ENCODE results near the gene H6PD. TPM values are rescaled to one million over a fixed set of nuclear protein-coding genes. Genes with fewer than 3 reads are reported as not detected.
A peak's percentile ranks its signal among the peaks of the same experiment; 100 is the strongest.

The H6PD gene, protein sequence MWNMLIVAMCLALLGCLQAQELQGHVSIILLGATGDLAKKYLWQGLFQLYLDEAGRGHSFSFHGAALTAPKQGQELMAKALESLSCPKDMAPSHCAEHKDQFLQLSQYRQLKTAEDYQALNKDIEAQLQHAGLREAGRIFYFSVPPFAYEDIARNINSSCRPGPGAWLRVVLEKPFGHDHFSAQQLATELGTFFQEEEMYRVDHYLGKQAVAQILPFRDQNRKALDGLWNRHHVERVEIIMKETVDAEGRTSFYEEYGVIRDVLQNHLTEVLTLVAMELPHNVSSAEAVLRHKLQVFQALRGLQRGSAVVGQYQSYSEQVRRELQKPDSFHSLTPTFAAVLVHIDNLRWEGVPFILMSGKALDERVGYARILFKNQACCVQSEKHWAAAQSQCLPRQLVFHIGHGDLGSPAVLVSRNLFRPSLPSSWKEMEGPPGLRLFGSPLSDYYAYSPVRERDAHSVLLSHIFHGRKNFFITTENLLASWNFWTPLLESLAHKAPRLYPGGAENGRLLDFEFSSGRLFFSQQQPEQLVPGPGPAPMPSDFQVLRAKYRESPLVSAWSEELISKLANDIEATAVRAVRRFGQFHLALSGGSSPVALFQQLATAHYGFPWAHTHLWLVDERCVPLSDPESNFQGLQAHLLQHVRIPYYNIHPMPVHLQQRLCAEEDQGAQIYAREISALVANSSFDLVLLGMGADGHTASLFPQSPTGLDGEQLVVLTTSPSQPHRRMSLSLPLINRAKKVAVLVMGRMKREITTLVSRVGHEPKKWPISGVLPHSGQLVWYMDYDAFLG
- 1.6 and 4.4 TPM in 2 replicates for total RNA-seq (2011; cell fraction: chromatin; rRNA removed; ENCODE audit: low replicate concordance)
- 3.2 and 3.8 TPM in 2 replicates for total RNA-seq (2011; cell fraction: nucleolus; rRNA removed)
- total RNA-seq (2011; cell fraction: nucleoplasm; rRNA removed), result 3.3 and 3.5 TPM in 2 replicates
- total RNA-seq (2014; rRNA removed) (1.0 and 1.5 TPM in 2 replicates), total RNA-seq (2014; rRNA removed; fragmentation: Illumina TruSeq; extraction: Trizol) (0.84 and 1.2 TPM in 2 replicates), total RNA-seq (2015; rRNA removed; fragmentation: Illumina TruSeq; extraction: Trizol) (1.5 and 1.7 TPM in 2 replicates), total RNA-seq (2021) (1.8 and 2.5 TPM in 2 replicates), polyA plus RNA-seq (2011; rRNA removed) (0.82 and 1.9 TPM in 2 replicates), polyA plus RNA-seq (2014; fragmentation: Illumina TruSeq; extraction: Trizol) (0.95 and 1.1 TPM in 2 replicates), polyA plus RNA-seq (2014; fragmentation: Nextera tagmentation; extraction: Ambion mirVana) (under 1 TPM; 0.04 to 0.08 TPM), polyA plus RNA-seq (2014; rRNA removed) (1.1 and 1.2 TPM in 2 replicates), polyA minus RNA-seq (2011; rRNA and poly(A)+ RNA removed) (0.95 and 1.0 TPM in 2 replicates), Bru-seq, nascent RNA (percentile 52 among the genes with signal in this experiment), BruChase-seq, experiment 1, labeled RNA remaining after a 2-hour chase (percentile 50 among the genes with signal in this experiment), BruChase-seq, experiment 2, labeled RNA remaining after a 6-hour chase (percentile 51 among the genes with signal in this experiment)
- polyA plus RNA-seq (2011; cell fraction: cytosol; rRNA removed), result 1.4 and 1.8 TPM in 2 replicates
- polyA plus RNA-seq (2011; cell fraction: nucleus; rRNA removed), result 1.7 and 1.8 TPM in 2 replicates
- 1.5 and 6.3 TPM in 2 replicates for polyA plus RNA-seq (2012)
- polyA minus RNA-seq (2011; cell fraction: cytosol; rRNA and poly(A)+ RNA removed), result 1.7 and 2.8 TPM in 2 replicates
- 0.81 and 1.00 TPM in 2 replicates for polyA minus RNA-seq (2011; cell fraction: nucleus; rRNA and poly(A)+ RNA removed)
- long read RNA-seq, experiment 1, partial matches to known transcripts, result 0 of 11 reads
- long read RNA-seq, experiment 1, other reads (novel, unspliced or antisense), result 11 of 11 reads
- long read RNA-seq, experiment 2, partial matches to known transcripts, result 1 of 2 reads
- long read RNA-seq, experiment 2, other reads (novel, unspliced or antisense), result 1 of 2 reads
- long read RNA-seq, experiment 3, result 0 reads

DNA sequence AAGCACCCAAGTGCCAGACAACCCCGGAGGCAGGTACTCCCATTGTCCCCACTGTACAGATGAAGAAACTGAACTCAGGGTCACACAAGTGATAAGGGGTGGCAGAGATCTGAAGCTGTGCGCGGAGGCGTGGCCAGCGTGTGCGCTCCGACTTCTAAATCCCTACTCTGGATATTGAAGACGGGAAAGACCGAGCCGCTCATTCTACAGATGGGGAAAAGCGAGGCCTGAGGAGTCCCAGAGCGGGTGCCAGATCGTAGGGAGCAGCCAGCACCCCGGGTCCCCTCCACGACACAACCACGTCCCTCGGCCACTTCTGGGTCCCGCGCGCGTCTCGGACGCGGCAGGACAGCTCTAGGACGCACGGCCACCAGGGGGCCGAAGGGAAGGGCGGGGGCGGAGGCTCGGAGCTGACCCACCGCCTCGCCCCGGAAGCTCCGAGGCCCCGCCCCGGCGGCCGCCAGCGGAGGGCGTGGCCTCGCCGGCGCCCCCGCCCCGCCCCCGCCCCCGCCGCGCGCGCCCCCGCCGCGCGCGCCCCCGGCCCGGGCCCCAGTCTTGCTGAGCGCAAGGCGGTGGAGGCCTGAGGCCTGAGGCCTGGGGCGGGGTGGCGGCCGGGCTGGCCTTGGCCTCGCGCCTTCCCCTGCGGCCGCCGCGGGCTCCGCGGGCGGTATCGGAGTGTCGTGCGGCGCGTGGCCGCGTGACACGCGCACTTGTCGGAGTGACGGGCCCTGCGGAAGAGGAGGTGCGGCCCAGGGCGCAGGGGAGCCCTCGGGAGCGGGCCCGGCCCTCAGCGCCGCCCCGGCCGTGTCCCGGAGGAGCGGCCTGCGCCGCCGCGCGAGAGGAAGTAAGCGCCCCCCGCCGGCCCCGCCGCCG, at the start of gene H6PD:
Gene H6PD, plus strand, starts transcription at position 552 of the 873 bp plus-strand sequence. CDS start 10,161 bp downstream, outside the sequence.
- Histone ChIP-seq H3K27ac (ENCODE audit: extremely low read depth, low read depth, low read length) (peak within 1 kb of the TSS; percentile 87), H3K4me3 (peak within 1 kb of the TSS; percentile 64), H3K4me2 (ENCODE audit: insufficient read depth, low read length) (peak within 1 kb of the TSS; percentile 91), H4K20me1 (replicated peaks; ENCODE audit: control insufficient read depth, insufficient read depth, low read length) (peaks cover 3% of the 10 kb centered on the region; the same call in 1 of the 2 replicates), H3K9me3 (replicated peaks; ENCODE audit: control insufficient read depth, insufficient read depth, low read depth, low read length) (no peaks in the 10 kb centered on the region), H2AFZ (ENCODE audit: low read depth, low read length) (peak within 1 kb of the TSS; percentile 92), H3K79me2 (ENCODE audit: control insufficient read depth, insufficient read depth, low read length) (peaks cover 6% of the 10 kb centered on the region; the same call in 1 of the 3 replicates), H3K27me3 (ENCODE audit: control insufficient read depth in 2 of 2, insufficient read depth in 2 of 2, low read length in 2 of 2) (peaks cover 12 to 24% of the 10 kb centered on the region in 2 experiments; a peak in 4 of 5 replicates), H3K9ac (ENCODE audit: insufficient read depth in 1 of 2, low read depth in 2 of 2, low read length in 2 of 2) (peak within 1 kb of the TSS; percentile 91 to 99), H3K4me1 (replicated peaks in 1 of 2; ENCODE audit: control insufficient read depth in 2 of 2, insufficient read depth in 2 of 2, low read length in 2 of 2) (peaks cover 12 to 21% of the 10 kb centered on the region in 2 experiments), H3K9me1 (ENCODE audit: control insufficient read depth, insufficient read depth, low read length) (no peaks in the 10 kb centered on the region), H3K36me3 (ENCODE audit: control insufficient read depth, insufficient read depth, low read length) (no peaks in the 10 kb centered on the region)
- ATAC-seq, result peak; percentile 94
- intact Hi-C loops (cut with micrococcal nuclease), result no loop called here
- FAIRE-seq, result peak; percentile 82
- CTCF ChIA-PET (ENCODE audit: low intra/inter-chr PET ratio), result interaction anchor here (0.7 kb wide), 1 partner anchor 181 kb away, joined by 4 read pairs; no protein-coding TSS in a partner anchor
- DNase-seq (ENCODE audit: extremely low read depth in 1 of 4, low spot score in 3 of 4), result peak; percentile 94 to 99 (median 99)
- BruUV-seq (replicated peaks), result no TSS peak
- POLR2A ChIA-PET, result interaction anchor here (0.6 to 3.2 kb wide), 6 partner anchors 10 to 474 kb away, joined by 3 to 13 read pairs (median 3); no protein-coding TSS in a partner anchor
- in situ Hi-C loops (cut with MboI), result no loop called here
- WGBS (ENCODE audit: insufficient coverage, low coverage, missing lambda C conversion rate), result under 1% methylated on average over 57 of the region's 106 CpGs
- peak; percentile 91 to 94 for TF ChIP-seq KDM1A (IDR thresholded peaks at IDR 0.05)
- TF ChIP-seq HDAC3 (IDR thresholded peaks at IDR 0.05; ENCODE audit: borderline replicate concordance, partially characterized antibody), result peak; percentile 32
- TF ChIP-seq KLF13 (tag; IDR thresholded peaks at IDR 0.05; ENCODE audit: borderline replicate concordance, low read depth), result peak; percentile 88
- TF ChIP-seq BCOR (IDR thresholded peaks at IDR 0.05), result peak; percentile 99
- TF ChIP-seq, protein P1, sequence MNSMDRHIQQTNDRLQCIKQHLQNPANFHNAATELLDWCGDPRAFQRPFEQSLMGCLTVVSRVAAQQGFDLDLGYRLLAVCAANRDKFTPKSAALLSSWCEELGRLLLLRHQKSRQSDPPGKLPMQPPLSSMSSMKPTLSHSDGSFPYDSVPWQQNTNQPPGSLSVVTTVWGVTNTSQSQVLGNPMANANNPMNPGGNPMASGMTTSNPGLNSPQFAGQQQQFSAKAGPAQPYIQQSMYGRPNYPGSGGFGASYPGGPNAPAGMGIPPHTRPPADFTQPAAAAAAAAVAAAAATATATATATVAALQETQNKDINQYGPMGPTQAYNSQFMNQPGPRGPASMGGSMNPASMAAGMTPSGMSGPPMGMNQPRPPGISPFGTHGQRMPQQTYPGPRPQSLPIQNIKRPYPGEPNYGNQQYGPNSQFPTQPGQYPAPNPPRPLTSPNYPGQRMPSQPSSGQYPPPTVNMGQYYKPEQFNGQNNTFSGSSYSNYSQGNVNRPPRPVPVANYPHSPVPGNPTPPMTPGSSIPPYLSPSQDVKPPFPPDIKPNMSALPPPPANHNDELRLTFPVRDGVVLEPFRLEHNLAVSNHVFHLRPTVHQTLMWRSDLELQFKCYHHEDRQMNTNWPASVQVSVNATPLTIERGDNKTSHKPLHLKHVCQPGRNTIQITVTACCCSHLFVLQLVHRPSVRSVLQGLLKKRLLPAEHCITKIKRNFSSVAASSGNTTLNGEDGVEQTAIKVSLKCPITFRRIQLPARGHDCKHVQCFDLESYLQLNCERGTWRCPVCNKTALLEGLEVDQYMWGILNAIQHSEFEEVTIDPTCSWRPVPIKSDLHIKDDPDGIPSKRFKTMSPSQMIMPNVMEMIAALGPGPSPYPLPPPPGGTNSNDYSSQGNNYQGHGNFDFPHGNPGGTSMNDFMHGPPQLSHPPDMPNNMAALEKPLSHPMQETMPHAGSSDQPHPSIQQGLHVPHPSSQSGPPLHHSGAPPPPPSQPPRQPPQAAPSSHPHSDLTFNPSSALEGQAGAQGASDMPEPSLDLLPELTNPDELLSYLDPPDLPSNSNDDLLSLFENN (IDR thresholded peaks at IDR 0.05; ENCODE audit: low read depth in 2 of 2, low read length in 2 of 2), result peak in 1 of 2 experiments; percentile 31; a peak in 1 of 4 replicates
- 0 out of 2 replicates have a peak, but pooled peaks have one; percentile 73 for TF ChIP-seq ZNF644 (tag; IDR thresholded peaks at IDR 0.05; ENCODE audit: low read depth)
- peak; percentile 87; the same call in 1 of the 2 replicates for TF ChIP-seq ZNF830 (CRISPR knock-in tag; IDR thresholded peaks at IDR 0.05)
